Suprapubic skin (tissue), 4 donors: Measurements from ENCODE around the gene RUBCNL. TPM values are rescaled to one million over a fixed set of nuclear protein-coding genes. Genes with fewer than 3 reads are reported as not detected.

ENCODE experiments used
- DNase-seq, 2 donors: peaks; one replicate each; pipeline ENCODE4 v3.0.0-alpha.2; 2019; ENCODE audit warnings: low spot score in 2 of 2
- H3K27ac ChIP-seq: fragments of 200-600 bp; sonication (generic); one replicate; pipeline ENCODE4 v1.5.1; 2019
- H3K27me3 ChIP-seq: fragments of 200-600 bp; sonication (generic); one replicate; pipeline ENCODE4 v1.5.1; 2019
- H3K36me3 ChIP-seq: fragments of 200-600 bp; sonication (generic); one replicate; pipeline ENCODE4 v1.5.1; 2019
- H3K4me1 ChIP-seq: fragments of 200-600 bp; sonication (generic); one replicate; pipeline ENCODE4 v1.5.1; 2019
- H3K4me3 ChIP-seq: fragments of 200-600 bp; sonication (generic); one replicate; pipeline ENCODE4 v1.5.1; 2019; ENCODE audit warnings: mild to moderate bottlenecking
- H3K9me3 ChIP-seq: fragments of 200-600 bp; sonication (generic); one replicate; pipeline ENCODE4 v1.5.1; 2019
- CTCF ChIP-seq, 2 donors: fragments of 200-600 bp in 1 of 2; fragments of 450-650 bp in 1 of 2; sonication (generic) in 1 of 2; IDR thresholded peaks; one replicate each; pipeline ENCODE4 v1.5.1; 2016 to 2019; ENCODE audit warnings: antibody characterized with exemption in 2 of 2, mild to moderate bottlenecking in 1 of 2, moderate library complexity in 1 of 2
- EP300 ChIP-seq: sonication (generic); formaldehyde crosslinking; IDR thresholded peaks from one replicate; pipeline ENCODE4 v1.6.1; 2017; ENCODE audit warnings: antibody characterized with exemption
- POLR2A ChIP-seq, 2 donors: fragments of 450-650 bp; IDR thresholded peaks; one replicate each; pipeline ENCODE4 v1.6.1; 2017; ENCODE audit warnings: antibody characterized with exemption in 2 of 2, mild to moderate bottlenecking in 2 of 2, moderate library complexity in 2 of 2
- POLR2AphosphoS5 ChIP-seq, 3 donors: sonication (generic); formaldehyde crosslinking; IDR thresholded peaks; one replicate each; pipeline ENCODE4 v1.6.1; 2017; ENCODE audit warnings: antibody characterized with exemption in 3 of 3
- WGBS: methylation state at CpG from one replicate; pipeline ENCODE4 v1.1.5; 2018; 5-methylcytosine and 5-hydroxymethylcytosine counted together
- total RNA-seq, 4 donors: library from RNA; depleted of rRNA; stranded (reverse); fragments of >200 nt; gene quantifications; one replicate each; pipeline ENCODE4 v1.1.0, GENCODE V29; 2016

RUBCNL gene
- total RNA-seq, 4 donors from 2014 or later: 0.57 to 3.9 (median 2.5) TPM

- Histone ChIP-seq H3K4me1 (no peaks in the 10 kb centered on the region), H3K27ac (no peak overlapping the region), H3K9me3 (no peaks in the 10 kb centered on the region), H3K4me3 (no peak overlapping the region), H3K27me3 (no peaks in the 10 kb centered on the region), H3K36me3 (no peaks in the 10 kb centered on the region)
- TF ChIP-seq POLR2AphosphoS5 (IDR thresholded peaks at IDR 0.05) (no peak), CTCF (IDR thresholded peaks at IDR 0.05) (no peak)
- DNase-seq: no peak
- WGBS: 81% methylated on average over 1 of the region's 1 CpG
Observed at GRCh38 chr13:46307554-46307953, 79.5 kb downstream of the RUBCNL start.

DNA sequence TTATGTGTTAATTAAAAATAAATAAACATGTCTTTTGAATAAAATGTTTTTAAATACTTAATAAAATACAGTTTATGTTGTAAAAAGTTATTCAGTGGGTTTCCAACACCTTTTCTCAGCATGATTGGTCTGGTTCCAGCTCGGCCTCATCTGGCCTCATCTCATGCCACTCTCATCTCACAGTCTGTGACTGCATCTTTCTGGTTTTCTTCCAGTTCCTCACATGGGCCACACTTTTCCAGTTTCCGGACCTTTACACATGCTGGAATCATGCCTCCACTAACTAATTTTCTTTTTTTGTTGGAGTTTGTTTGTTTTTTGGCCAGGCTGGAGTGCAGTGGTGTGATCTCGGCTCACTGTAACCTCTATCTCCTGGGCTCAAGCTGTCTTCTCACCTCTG lies 82.5 kb downstream of the RUBCNL start:
- no peaks in the 10 kb centered on the region for H3K9me3 ChIP-seq
- H3K27me3 ChIP-seq: no peaks in the 10 kb centered on the region
- 74% methylated on average over 3 of the region's 3 CpGs for WGBS
- H3K4me3 ChIP-seq: no peak overlapping the region
- no peaks in the 10 kb centered on the region for H3K36me3 ChIP-seq
- TF ChIP-seq POLR2AphosphoS5 (IDR thresholded peaks at IDR 0.05) (no peak), EP300 (no peak), POLR2A (IDR thresholded peaks at IDR 0.05) (no peak), CTCF (IDR thresholded peaks at IDR 0.05) (no peak)
- H3K4me1 ChIP-seq: no peaks in the 10 kb centered on the region
- DNase-seq: no peak
- H3K27ac ChIP-seq: no peak overlapping the region

DNA sequence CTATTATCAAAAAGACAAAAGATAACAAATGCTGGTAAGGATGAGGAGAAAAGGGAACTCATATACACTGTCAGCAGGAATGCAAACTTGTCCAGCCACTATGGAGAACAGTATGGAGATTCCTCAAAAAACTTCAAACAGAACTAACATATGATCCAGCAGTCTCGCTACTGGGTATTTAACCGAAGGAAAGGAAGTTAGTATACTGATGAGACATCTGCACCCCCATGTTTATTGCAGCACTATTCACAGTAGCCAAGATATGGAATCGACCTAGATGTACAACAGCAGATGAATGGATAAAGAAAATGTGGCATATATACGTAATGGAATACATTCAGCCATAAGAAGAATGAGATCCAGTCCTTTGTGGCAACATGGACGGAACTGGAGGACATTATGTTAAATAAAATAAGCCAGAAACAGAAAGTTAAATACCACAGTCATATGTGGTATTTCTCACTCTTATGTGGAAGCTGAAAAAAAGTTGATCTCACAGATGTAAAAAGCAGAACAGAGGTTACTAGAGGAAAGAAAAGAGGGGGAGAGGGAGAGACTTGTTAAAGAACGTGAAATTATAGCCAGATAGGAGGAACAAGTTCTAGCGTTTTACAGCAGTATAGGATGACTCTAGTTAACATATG lies 83.2 kb downstream of the RUBCNL start:
- no peak for TF ChIP-seq POLR2AphosphoS5 (IDR thresholded peaks at IDR 0.05)
- TF ChIP-seq POLR2A (IDR thresholded peaks at IDR 0.05): no peak
- no peak for TF ChIP-seq EP300
- no peak for TF ChIP-seq CTCF (IDR thresholded peaks at IDR 0.05)

DNA sequence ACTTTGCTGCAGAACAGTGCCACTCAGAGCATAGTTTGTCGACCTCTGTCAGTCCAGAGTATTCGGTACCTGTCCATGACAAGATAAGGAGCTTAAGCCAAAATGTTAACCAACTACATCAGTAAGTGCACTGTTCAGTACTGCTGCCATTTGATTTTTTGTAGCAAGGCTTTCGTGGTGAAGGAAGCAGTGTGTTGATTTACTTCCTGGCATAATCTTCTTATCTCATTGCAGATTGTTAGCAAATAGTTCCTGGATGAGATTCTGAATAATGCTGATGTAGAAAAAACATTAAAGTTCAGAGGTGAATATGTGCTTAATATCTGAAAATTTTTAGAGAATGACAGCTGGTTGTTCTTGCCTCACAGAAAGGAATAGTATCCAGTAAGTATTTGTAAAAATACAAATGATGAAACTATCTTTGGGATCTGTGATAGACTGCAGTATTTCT lies 89.7 kb downstream of the RUBCNL start:
- Histone ChIP-seq H3K27me3 (no peaks in the 10 kb centered on the region), H3K36me3 (no peaks in the 10 kb centered on the region), H3K4me1 (peaks cover 20% of the 10 kb centered on the region), H3K4me3 (no peak overlapping the region), H3K9me3 (no peaks in the 10 kb centered on the region), H3K27ac (no peak overlapping the region)
- no peak for DNase-seq
- WGBS: 72% methylated on average over 3 of the region's 3 CpGs
- no peak for TF ChIP-seq POLR2AphosphoS5 (IDR thresholded peaks at IDR 0.05)
- no peak for TF ChIP-seq POLR2A (IDR thresholded peaks at IDR 0.05)
- TF ChIP-seq EP300: no peak
- TF ChIP-seq CTCF (IDR thresholded peaks at IDR 0.05): no peak

More for the DNA sequence above, 83.2 kb downstream of the RUBCNL start:
- Histone ChIP-seq H3K36me3 (no peaks in the 10 kb centered on the region), H3K27ac (no peak overlapping the region), H3K27me3 (no peaks in the 10 kb centered on the region), H3K9me3 (no peaks in the 10 kb centered on the region), H3K4me1 (no peaks in the 10 kb centered on the region), H3K4me3 (no peak overlapping the region)
- 51% methylated on average over 7 of the region's 7 CpGs for WGBS
- DNase-seq: no peak

DNA sequence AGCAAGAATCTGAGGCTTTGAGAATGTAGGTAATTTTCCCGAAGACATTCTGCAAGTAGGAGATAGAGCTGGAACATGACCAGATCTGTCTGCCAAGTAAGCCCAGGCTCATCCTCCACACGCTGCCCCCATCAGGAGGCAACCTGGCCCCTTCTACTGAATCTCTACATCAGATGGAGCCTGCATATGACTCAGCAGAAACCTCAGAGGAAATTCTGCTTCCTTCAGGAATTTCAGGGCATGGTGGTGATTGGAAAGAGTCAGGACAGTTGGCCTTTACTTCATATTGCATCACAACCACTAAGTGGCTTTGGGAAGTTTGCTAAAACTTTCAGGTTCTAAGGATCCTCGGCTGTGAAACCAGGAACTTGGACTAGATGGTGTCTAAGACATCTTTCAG lies 90.1 kb downstream of the RUBCNL start:
- H3K27ac ChIP-seq: peak overlapping the region; percentile 25
- TF ChIP-seq EP300: no peak
- TF ChIP-seq POLR2AphosphoS5 (IDR thresholded peaks at IDR 0.05): no peak
- no peak for TF ChIP-seq POLR2A (IDR thresholded peaks at IDR 0.05)
- no peak for TF ChIP-seq CTCF (IDR thresholded peaks at IDR 0.05)
- no peak for DNase-seq
- H3K4me1 ChIP-seq: peaks cover 20% of the 10 kb centered on the region
- H3K9me3 ChIP-seq: no peaks in the 10 kb centered on the region
- H3K4me3 ChIP-seq: no peak overlapping the region
- no peaks in the 10 kb centered on the region for H3K27me3 ChIP-seq
- H3K36me3 ChIP-seq: no peaks in the 10 kb centered on the region
- 40% methylated on average over 3 of the region's 3 CpGs for WGBS
